Measurements from ENCODE around the gene SCLY.

DNA sequence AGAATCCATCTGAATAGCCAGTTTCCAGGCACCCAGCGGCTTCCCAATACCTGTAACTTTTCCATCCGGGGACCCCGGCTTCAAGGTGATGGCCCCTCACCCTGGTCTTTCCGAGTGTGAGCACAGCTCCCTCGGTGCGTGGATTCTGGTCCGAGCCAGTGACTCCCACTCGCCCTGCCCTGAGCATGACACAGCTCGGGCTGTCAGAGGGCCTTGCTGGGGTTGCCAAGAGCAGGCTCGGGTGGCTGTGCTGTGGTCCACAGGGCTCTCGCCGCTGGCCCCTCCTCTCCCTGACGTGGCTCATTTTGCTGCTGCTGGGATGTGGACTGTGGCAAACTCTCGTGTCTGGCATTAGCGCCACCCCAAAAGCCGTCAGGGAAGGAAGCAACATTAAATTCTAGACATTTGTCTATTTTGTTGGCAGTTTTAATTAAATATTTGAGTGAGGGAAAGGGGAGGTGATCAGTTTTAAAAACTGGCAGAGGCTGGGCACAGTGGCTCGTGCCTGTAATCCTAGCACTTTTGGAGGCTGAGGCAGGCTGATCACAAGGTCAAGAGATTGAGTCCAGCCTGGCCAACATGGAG is 33.7 kb downstream of the SCLY start:
- TF ChIP-seq, protein P1, sequence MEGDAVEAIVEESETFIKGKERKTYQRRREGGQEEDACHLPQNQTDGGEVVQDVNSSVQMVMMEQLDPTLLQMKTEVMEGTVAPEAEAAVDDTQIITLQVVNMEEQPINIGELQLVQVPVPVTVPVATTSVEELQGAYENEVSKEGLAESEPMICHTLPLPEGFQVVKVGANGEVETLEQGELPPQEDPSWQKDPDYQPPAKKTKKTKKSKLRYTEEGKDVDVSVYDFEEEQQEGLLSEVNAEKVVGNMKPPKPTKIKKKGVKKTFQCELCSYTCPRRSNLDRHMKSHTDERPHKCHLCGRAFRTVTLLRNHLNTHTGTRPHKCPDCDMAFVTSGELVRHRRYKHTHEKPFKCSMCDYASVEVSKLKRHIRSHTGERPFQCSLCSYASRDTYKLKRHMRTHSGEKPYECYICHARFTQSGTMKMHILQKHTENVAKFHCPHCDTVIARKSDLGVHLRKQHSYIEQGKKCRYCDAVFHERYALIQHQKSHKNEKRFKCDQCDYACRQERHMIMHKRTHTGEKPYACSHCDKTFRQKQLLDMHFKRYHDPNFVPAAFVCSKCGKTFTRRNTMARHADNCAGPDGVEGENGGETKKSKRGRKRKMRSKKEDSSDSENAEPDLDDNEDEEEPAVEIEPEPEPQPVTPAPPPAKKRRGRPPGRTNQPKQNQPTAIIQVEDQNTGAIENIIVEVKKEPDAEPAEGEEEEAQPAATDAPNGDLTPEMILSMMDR (CRISPR knock-in tag; IDR thresholded peaks at IDR 0.05), result no peak
- TF ChIP-seq CEBPB (IDR thresholded peaks at IDR 0.05; ENCODE audit: borderline replicate concordance, low read depth, low read length) (no peak), SAFB2 (CRISPR knock-in tag; IDR thresholded peaks at IDR 0.05; ENCODE audit: borderline replicate concordance, low read depth) (no peak), POLR2A (IDR thresholded peaks at IDR 0.05; ENCODE audit: insufficient read depth in 1 of 2, low read depth in 2 of 2, low read length in 2 of 2) (no peak), ZNF674 (CRISPR knock-in tag; IDR thresholded peaks at IDR 0.05; ENCODE audit: low read depth) (no peak), ZNF724P (CRISPR knock-in tag; IDR thresholded peaks at IDR 0.05; ENCODE audit: borderline replicate concordance) (no peak)
- TF ChIP-seq, protein P2, sequence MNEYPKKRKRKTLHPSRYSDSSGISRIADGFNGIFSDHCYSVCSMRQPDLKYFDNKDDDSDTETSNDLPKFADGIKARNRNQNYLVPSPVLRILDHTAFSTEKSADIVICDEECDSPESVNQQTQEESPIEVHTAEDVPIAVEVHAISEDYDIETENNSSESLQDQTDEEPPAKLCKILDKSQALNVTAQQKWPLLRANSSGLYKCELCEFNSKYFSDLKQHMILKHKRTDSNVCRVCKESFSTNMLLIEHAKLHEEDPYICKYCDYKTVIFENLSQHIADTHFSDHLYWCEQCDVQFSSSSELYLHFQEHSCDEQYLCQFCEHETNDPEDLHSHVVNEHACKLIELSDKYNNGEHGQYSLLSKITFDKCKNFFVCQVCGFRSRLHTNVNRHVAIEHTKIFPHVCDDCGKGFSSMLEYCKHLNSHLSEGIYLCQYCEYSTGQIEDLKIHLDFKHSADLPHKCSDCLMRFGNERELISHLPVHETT (CRISPR knock-in tag; conservative IDR thresholded peaks at IDR 0.05), result no peak
